ENCODE measurements around the gene KREMEN2.
"Not testable (repeated sequence)": the region's sequence is repeated elsewhere in the genome, so short reads cannot be mapped to it uniquely, and the experiment has no call there.

KREMEN2 gene

DNA sequence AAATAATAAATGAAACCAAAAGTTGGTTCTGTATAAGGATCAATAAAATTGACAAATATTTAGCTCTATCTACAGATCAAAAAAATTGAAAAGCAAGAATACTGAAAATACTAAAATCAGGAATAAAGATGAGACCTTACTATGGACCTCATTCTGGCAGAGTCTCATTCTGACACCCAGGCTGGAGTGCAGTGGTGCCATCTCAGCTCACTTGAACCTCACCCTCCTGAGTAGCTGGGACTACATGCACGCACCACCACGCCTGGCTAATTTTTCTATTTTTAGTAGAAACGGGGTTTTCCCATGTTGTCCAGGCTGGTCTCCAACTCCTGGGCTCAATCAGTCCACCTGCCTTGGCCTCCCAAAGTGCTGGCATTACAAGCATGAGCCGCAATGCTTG lies 22.0 kb upstream of the KREMEN2 start:
- DNase-seq = no peak

DNA sequence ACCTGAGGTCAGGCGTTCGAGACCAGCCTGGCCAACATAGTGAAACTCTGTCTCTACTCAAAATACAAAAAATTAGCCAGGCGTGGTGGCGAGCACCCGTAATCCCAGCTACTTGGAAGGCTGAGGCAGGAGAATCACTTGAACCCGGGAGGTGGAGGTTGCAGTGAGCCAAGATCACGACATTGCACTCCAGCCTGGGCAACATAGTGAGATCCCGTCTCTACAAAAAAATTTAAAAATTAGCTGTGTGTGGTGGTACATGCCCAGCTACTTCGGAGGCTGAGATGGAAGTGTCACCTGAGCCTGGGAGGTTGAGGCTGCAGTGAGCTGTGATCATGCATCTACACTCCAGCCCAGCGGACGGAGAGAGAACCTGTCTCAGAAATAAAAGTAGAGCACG lies 20.4 kb upstream of the KREMEN2 start:
- not testable (repeated sequence) for DNase-seq

- no peak for DNase-seq
Observed at GRCh38 chr16:2946649-2947048, 17.4 kb upstream of the KREMEN2 start.

GRCh38 chr16:2948807-2949704 lies 15.0 kb upstream of the KREMEN2 start:
- no peak for DNase-seq

GRCh38 chr16:2949705-2950352 lies 14.2 kb upstream of the KREMEN2 start:
- DNase-seq = no peak

DNA sequence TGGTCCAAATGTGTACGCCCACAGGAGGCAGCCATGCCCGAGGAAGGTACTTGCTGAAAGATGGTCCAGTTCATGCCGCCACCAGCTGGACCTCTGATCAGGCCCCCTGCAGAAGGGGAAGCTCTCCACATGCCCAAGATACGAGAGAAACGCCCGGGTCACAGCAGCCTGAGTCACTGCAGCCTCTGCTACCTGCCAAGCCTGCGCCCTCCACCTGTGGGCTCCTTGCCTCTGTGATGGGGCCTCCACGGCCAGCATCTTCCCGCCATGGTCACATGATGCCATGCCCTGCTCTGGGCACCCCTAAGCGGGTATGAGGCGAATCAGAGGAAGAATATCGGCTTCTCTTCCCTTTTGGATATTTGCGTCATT lies 13.7 kb upstream of the KREMEN2 start:
- no peak for DNase-seq

DNA sequence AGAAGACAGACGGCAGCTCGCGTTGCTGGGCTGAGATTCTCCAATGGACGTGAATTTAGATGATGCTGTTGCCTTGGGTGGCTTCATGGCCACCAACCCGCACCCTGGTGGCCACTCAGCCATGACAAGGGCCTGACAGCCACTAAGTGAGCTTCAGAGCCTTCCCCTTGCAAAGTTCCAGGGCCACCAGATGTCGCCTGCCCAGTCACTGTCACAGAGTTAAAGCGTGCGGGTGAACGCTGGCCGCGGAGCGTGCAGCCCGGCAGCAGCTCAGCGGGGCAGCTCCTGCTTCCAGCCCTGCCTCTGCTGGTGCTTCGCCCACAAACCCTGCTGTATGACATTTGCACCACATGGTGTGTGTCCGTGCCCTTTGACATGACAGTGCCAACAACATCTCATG lies 13.3 kb upstream of the KREMEN2 start:
- DNase-seq = no peak

- DNase-seq = no peak
Observed at GRCh38 chr16:2952679-2953078, 11.4 kb upstream of the KREMEN2 start.

- DNase-seq = no peak
Observed at GRCh38 chr16:2953706-2954627, 10.1 kb upstream of the KREMEN2 start.

- DNase-seq = no peak
Observed at GRCh38 chr16:2954656-2955381, 9.3 kb upstream of the KREMEN2 start.

DNA sequence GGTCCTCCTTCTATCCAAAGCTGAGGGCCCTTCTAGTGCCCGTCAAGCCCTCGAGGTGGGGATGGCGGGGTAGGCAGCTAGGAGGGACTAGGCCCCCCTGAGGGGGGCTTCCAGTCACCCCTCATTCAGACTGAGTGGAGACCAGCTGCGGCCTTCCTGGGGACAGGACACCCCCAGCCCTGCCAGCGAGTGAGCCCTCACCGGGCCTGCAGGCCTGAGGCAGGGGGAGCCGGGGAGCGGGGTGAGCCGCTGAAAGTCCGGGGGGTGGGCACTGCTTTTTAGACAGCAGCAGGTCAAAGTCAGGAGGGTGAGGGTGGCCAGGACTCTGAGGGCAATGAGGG lies 8.7 kb upstream of the KREMEN2 start:
- no peak for DNase-seq

GRCh38 chr16:2955779-2956578 lies 8.1 kb upstream of the KREMEN2 start:
- DNase-seq = no peak

- no peak for DNase-seq
Observed at GRCh38 chr16:2956579-2956956, 7.5 kb upstream of the KREMEN2 start.

DNA sequence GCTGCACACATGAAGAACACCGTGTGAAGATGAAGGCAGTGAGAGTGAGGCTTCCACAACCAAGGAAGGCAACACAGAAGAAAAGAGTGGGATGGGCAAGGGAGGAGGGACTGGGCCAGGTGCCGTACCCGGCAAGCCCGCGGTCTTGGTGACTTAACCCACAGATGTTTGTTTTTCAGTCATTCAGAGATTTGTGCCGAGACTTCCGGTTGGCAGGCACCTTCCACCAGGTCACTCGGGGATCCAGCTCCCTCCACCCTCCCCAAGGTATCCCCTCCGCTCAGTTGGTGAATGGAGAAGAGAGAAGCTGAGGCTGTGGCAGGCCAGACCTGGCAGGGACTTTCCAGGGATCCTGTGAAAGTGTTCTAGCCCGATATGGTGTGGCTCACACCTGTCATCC lies 4.9 kb upstream of the KREMEN2 start:
- no peak for DNase-seq

DNA sequence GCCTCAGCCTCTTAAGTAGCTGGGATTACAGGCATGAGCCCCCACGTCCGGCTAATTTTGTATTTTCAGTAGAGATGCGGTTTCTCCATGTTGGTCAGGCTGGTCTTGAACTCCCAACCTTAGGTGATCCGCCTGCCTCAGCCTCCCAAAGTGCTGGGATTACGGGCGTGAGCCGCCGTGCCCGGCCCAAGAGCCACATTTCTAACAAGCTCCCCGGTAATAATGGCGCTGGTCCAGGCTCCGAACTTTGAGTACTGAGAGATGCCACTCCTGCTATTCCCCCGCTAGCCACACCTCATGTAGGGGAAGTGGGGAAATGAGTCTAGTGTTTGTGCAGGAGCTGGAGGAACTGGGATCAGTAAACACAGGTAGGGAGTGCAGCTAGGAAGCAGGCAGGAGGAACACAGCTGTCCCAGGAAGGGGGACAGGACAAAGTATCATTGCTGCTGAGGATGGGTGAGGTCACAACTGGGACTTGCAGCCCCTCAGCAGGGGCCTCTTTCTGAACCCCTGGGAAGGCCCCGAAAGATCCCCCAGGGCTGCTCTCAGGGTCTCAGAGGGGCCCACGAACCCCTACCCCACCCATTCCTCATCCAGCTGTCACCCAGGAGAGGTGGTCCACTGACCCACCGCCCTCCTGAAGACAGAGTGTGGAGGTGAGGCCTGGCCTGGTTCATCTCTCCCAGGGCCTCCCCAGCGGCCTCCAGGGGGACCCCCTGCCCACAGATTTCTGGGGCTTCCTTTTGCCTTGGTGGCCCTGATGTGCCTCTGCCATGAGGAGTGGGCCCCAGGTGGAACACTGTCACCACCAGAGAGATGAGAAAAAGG lies 3.7 kb upstream of the KREMEN2 start:
- no peak for DNase-seq

DNA sequence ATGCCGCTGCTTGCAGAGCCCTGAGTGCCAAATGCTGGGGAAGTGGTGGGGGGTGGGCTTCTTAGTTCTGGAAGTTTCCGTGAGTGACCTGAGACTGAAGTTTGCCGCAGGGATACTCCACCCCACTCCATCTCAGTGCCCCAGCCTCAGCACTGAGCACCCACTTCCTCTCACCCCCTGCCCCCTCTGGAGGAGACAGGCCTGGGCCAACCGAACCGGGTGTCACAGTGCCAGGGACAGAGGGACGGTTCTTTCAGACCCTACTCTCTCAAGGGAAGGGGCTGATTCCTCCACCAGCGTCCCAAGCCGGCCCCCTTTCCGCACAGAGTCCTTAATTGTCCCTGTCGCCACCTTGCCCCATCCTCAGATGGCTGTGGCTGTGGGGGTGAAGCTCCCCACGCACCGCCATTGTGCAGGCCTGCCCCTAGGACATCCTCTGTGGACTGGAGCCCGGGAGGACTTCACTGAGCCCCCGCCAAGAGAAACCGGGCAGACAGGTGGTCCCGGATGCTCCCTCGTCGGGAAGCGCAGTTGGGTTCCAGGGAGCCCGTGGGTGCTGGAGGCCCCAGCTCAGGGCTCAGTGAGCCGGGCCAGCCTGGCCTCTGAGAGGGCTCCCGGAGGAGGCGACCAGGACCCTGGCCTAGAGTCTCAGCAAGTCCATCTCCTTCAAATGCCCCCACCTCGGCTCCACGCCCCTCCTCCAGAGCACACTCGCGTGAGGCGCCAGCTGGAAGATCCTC lies 1.6 kb upstream of the KREMEN2 start:
- DNase-seq = no peak

GRCh38 chr16:2963074-2963722 lies 877 bp upstream of the KREMEN2 start:
- DNase-seq = no peak

DNA sequence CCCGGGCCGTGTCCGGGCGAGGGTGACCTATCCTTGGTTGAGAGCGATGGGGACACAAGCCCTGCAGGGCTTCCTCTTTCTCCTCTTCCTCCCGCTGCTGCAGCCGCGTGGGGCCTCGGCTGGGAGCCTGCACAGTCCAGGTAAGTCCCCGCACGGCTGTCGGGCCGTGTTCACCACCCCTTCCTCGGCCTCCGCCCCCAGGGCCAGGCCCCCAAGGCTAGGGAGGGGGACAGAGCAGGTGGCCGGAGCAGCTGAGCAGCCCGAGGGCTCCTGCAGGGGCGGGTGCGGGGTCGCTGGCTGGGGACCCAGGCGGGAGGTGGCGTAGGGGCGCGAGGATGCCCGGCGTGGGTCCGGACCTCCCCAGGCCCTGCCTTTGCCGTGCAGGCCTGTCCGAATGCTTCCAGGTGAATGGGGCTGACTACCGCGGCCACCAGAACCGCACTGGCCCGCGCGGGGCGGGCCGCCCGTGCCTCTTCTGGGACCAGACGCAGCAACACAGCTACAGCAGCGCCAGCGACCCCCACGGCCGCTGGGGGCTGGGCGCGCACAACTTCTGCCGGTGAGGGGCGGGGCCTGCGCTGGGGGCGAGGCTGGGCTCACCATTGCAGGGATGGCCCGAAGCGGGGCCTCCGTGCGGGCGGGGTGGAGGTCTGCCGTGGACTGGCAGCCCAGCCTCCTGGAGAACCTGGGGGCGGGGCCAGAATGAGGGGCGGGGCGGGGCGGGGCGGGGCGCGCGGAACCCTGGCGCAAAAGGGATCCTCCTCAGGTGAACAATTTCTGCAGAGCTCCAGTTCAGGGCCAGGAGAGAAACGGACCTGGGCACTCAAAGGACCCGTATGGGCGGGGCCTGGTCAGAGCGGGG lies 631 bp downstream of the KREMEN2 start:
- DNase-seq = no peak

All from fibroblast of skin of back (primary cell).